Measurements from ENCODE around the gene ADAMTS7. TPM values are rescaled to one million over a fixed set of nuclear protein-coding genes. Genes with fewer than 3 reads are reported as not detected.
A peak's percentile ranks its signal among the peaks of the same experiment; 100 is the strongest.
"Not testable (repeated sequence)": the region's sequence is repeated elsewhere in the genome, so short reads cannot be mapped to it uniquely, and the experiment has no call there.

Gene ADAMTS7
- total RNA-seq, 4 donors from 2014 or later: 0.42 to 1.1 (median 0.76) TPM

GRCh38 chr15:78755900-78756591 lies 55.2 kb downstream of the ADAMTS7 start:
- peak in 1 of 2 donors; percentile 40 for TF ChIP-seq POLR2A (IDR thresholded peaks at IDR 0.05)
- TF ChIP-seq CTCF (IDR thresholded peaks at IDR 0.05 in 4 of 5, conservative IDR thresholded peaks at IDR 0.05 in 1 of 5): peak in 4 of 5 experiments; percentile 19 to 54 (median 32)
- H3K36me3 ChIP-seq; H3K27me3 ChIP-seq; H3K4me3 ChIP-seq; H3K9me3 ChIP-seq; intact Hi-C loops (cut with DNase I; ENCODE audit: low total_unique reads): not testable (repeated sequence)
- peak overlapping the region; percentile 78 to 88 (median 84) for H3K27ac ChIP-seq
- ATAC-seq (peak; percentile 75 to 84), DNase-seq (peak; percentile 80 to 90)
- in situ Hi-C loops (cut with MboI; ENCODE audit: low sequenced_read_pairs in 4 of 4): loop anchor here in 1 of 4 donors (10.0 kb wide), 1 partner anchor 141 kb away; no protein-coding TSS in a partner anchor
- peaks cover 38 to 42% of the 10 kb centered on the region in 2 donors for H3K4me1 ChIP-seq

- ATAC-seq: peak in 1 of 2 donors; percentile 21
- Histone ChIP-seq H3K27ac (peak overlapping the region; percentile 42 to 71 (median 61)), H3K4me1 (peaks cover 40 to 43% of the 10 kb centered on the region in 2 donors)
- H3K4me3 ChIP-seq, H3K27me3 ChIP-seq, H3K36me3 ChIP-seq, H3K9me3 ChIP-seq, DNase-seq: not testable (repeated sequence)
- intact Hi-C loops (cut with DNase I; ENCODE audit: low total_unique reads): loop anchor here (5.0 kb wide), 1 partner anchor 117 kb away; no protein-coding TSS in a partner anchor
- in situ Hi-C loops (cut with MboI; ENCODE audit: low sequenced_read_pairs in 4 of 4): loop anchor here in 2 of 4 donors (5.0 to 10.0 kb wide), 2 partner anchors 137 to 140 kb away; no protein-coding TSS in a partner anchor
Measured at GRCh38 chr15:78754637-78755280, 56.5 kb downstream of the ADAMTS7 start.

GRCh38 chr15:78753751-78754535 lies 57.3 kb downstream of the ADAMTS7 start:
- peaks cover 33 to 36% of the 10 kb centered on the region in 2 donors for H3K4me1 ChIP-seq
- not testable (repeated sequence) for H3K4me3 ChIP-seq, ATAC-seq, H3K36me3 ChIP-seq, H3K9me3 ChIP-seq, DNase-seq, H3K27me3 ChIP-seq
- H3K27ac ChIP-seq: peak overlapping the region in 3 of 4 donors; percentile 53 to 71 (median 69)
- intact Hi-C loops (cut with DNase I; ENCODE audit: low total_unique reads) (loop anchor here (5.0 kb wide), 1 partner anchor 117 kb away; no protein-coding TSS in a partner anchor), in situ Hi-C loops (cut with MboI; ENCODE audit: low sequenced_read_pairs in 4 of 4) (loop anchor here in 2 of 4 donors (5.0 to 10.0 kb wide), 2 partner anchors 137 to 139 kb away; no protein-coding TSS in a partner anchor)

- peaks cover 31 to 36% of the 10 kb centered on the region in 2 donors for H3K4me1 ChIP-seq
- in situ Hi-C loops (cut with MboI; ENCODE audit: low sequenced_read_pairs in 4 of 4) (loop anchor here in 2 of 4 donors (5.0 to 10.0 kb wide), 2 partner anchors 136 to 139 kb away; no protein-coding TSS in a partner anchor), intact Hi-C loops (cut with DNase I; ENCODE audit: low total_unique reads) (loop anchor here (5.0 kb wide), 1 partner anchor 116 kb away; no protein-coding TSS in a partner anchor)
- H3K4me3 ChIP-seq, H3K27me3 ChIP-seq, H3K27ac ChIP-seq, H3K9me3 ChIP-seq, H3K36me3 ChIP-seq, DNase-seq, ATAC-seq: not testable (repeated sequence)
Measured at GRCh38 chr15:78753359-78753659, 58.0 kb downstream of the ADAMTS7 start.

GRCh38 chr15:78752492-78753358 lies 58.5 kb downstream of the ADAMTS7 start:
- Histone ChIP-seq H3K4me1 (peaks cover 31 to 36% of the 10 kb centered on the region in 2 donors), H3K27ac (no peak overlapping the region), H3K36me3 (no peaks in the 10 kb centered on the region), H3K9me3 (no peaks in the 10 kb centered on the region), H3K27me3 (no peaks in the 10 kb centered on the region), H3K4me3 (no peak overlapping the region)
- intact Hi-C loops (cut with DNase I; ENCODE audit: low total_unique reads) (loop anchor here (5.0 kb wide), 1 partner anchor 115 kb away; no protein-coding TSS in a partner anchor), in situ Hi-C loops (cut with MboI; ENCODE audit: low sequenced_read_pairs in 4 of 4) (loop anchor here in 2 of 4 donors (5.0 to 10.0 kb wide), 2 partner anchors 135 to 138 kb away; no protein-coding TSS in a partner anchor)
- DNase-seq: peak in 1 of 2 donors; percentile 39
- ATAC-seq: no peak
- TF ChIP-seq CTCF (IDR thresholded peaks at IDR 0.05 in 4 of 5, conservative IDR thresholded peaks at IDR 0.05 in 1 of 5) (no peak), POLR2A (IDR thresholded peaks at IDR 0.05) (no peak)
